ENCODE measurements around the gene MOCOS. TPM values are rescaled to one million over a fixed set of nuclear protein-coding genes. Genes with fewer than 3 reads are reported as not detected.
"Not testable (repeated sequence)": the region's sequence is repeated elsewhere in the genome, so short reads cannot be mapped to it uniquely, and the experiment has no call there.

Gene MOCOS
- total RNA-seq, 1 experiment from 2014 or later, result 4.2 TPM

GRCh38 chr18:36207303-36207702 lies 20.0 kb downstream of the MOCOS start (continued):
- TF ChIP-seq E2F4 (CRISPR knock-in tag; IDR thresholded peaks at IDR 0.05; ENCODE audit: borderline replicate concordance, low read depth), result no peak

GRCh38 chr18:36207969-36208368 lies 20.7 kb downstream of the MOCOS start:
- H3K4me1 Mint-ChIP-seq; POLR2A ChIA-PET; DNase-seq (ENCODE audit: low spot score); CTCF ChIA-PET; H3K27me3 Mint-ChIP-seq (ENCODE audit: low read depth); H3K27ac Mint-ChIP-seq; H3K4me3 Mint-ChIP-seq; ATAC-seq: not testable (repeated sequence)
- Mint-ChIP-seq H3K9me3 (peaks cover 13% of the 10 kb centered on the region), H3K36me3 (peaks cover 13% of the 10 kb centered on the region)

- POLR2A ChIA-PET, result interaction anchor here (0.6 kb wide), 1 partner anchor 9 kb away, joined by 3 read pairs; no protein-coding TSS in a partner anchor
- Mint-ChIP-seq H3K4me1 (no peaks in the 10 kb centered on the region; the same call in 1 of the 2 replicates), H3K9me3 (peaks cover 13% of the 10 kb centered on the region), H3K36me3 (peaks cover 9% of the 10 kb centered on the region), H3K27ac (no peak overlapping the region), H3K27me3 (ENCODE audit: low read depth) (no peaks in the 10 kb centered on the region), H3K4me3 (no peak overlapping the region)
- no peak for ATAC-seq
- CTCF ChIA-PET, result interaction anchor here (1.1 kb wide), 1 partner anchor 73 kb away, joined by 3 read pairs; no protein-coding TSS in a partner anchor
- no peak for DNase-seq (ENCODE audit: low spot score)
- no peak for TF ChIP-seq SOX15 (CRISPR knock-in tag; IDR thresholded peaks at IDR 0.05)
- no peak for TF ChIP-seq AFF4 (CRISPR knock-in tag; IDR thresholded peaks at IDR 0.05; ENCODE audit: borderline replicate concordance)
- no peak for TF ChIP-seq NFYB (CRISPR knock-in tag; conservative IDR thresholded peaks at IDR 0.05; ENCODE audit: low read depth)
- no peak for TF ChIP-seq ZBTB21 (CRISPR knock-in tag; IDR thresholded peaks at IDR 0.05; ENCODE audit: borderline replicate concordance)
- TF ChIP-seq MAX (CRISPR knock-in tag; IDR thresholded peaks at IDR 0.05), result no peak
- TF ChIP-seq ZNF317 (CRISPR knock-in tag; IDR thresholded peaks at IDR 0.05; ENCODE audit: borderline replicate concordance, low read depth), result no peak
- TF ChIP-seq STAT6 (CRISPR knock-in tag; conservative IDR thresholded peaks at IDR 0.05; ENCODE audit: low read depth), result no peak
- no peak for TF ChIP-seq MYBL2 (CRISPR knock-in tag; IDR thresholded peaks at IDR 0.05)
- TF ChIP-seq PREB (CRISPR knock-in tag; IDR thresholded peaks at IDR 0.05; ENCODE audit: borderline replicate concordance), result no peak
- TF ChIP-seq NR3C1 (CRISPR knock-in tag; conservative IDR thresholded peaks at IDR 0.05; ENCODE audit: low read depth), result no peak
- TF ChIP-seq ZNF671 (CRISPR knock-in tag; IDR thresholded peaks at IDR 0.05), result no peak
- TF ChIP-seq OVOL2 (CRISPR knock-in tag; IDR thresholded peaks at IDR 0.05; ENCODE audit: borderline replicate concordance), result no peak
- no peak for TF ChIP-seq NFATC4 (CRISPR knock-in tag; IDR thresholded peaks at IDR 0.05)
- no peak for TF ChIP-seq TEAD4 (CRISPR knock-in tag; IDR thresholded peaks at IDR 0.05)
- TF ChIP-seq IRF2 (CRISPR knock-in tag; IDR thresholded peaks at IDR 0.05; ENCODE audit: borderline replicate concordance, low read depth), result no peak
- no peak for TF ChIP-seq ZNF532 (CRISPR knock-in tag; IDR thresholded peaks at IDR 0.05; ENCODE audit: borderline replicate concordance)
- TF ChIP-seq JUN (CRISPR knock-in tag; IDR thresholded peaks at IDR 0.05), result no peak
- TF ChIP-seq KAT7 (CRISPR knock-in tag; IDR thresholded peaks at IDR 0.05; ENCODE audit: borderline replicate concordance), result no peak
Measured at GRCh38 chr18:36211612-36212065, 24.3 kb downstream of the MOCOS start.
